MM.1S (cell line): ENCODE data around the gene TRPM2.

Experiments used
- CTCF ChIP-seq: fragments of 300-600 bp; sonication (generic); IDR thresholded peaks from 2 replicates; pipeline ENCODE4 v1.5.1; 2016; ENCODE audit warnings: antibody characterized with exemption, low read length, mixed read lengths
- EZH2phosphoT487 ChIP-seq: fragments of 300-600 bp; sonication (generic); IDR thresholded peaks from 2 replicates; pipeline ENCODE4 v1.6.1; 2018; ENCODE audit warnings: antibody characterized with exemption, low read length

GRCh38 chr21:44429894-44430293 lies 76.5 kb downstream of the TRPM2 start:
- TF ChIP-seq CTCF = no peak
- no peak for TF ChIP-seq EZH2phosphoT487
